Measurements from ENCODE around the gene MAP6. TPM values are rescaled to one million over a fixed set of nuclear protein-coding genes. Genes with fewer than 3 reads are reported as not detected.

The MAP6 gene
- total and polyA plus RNA-seq, 9 of the 15 experiments (the other 6 are each of a cell fraction or from before 2014, with no cell fraction given), result not detected

DNA sequence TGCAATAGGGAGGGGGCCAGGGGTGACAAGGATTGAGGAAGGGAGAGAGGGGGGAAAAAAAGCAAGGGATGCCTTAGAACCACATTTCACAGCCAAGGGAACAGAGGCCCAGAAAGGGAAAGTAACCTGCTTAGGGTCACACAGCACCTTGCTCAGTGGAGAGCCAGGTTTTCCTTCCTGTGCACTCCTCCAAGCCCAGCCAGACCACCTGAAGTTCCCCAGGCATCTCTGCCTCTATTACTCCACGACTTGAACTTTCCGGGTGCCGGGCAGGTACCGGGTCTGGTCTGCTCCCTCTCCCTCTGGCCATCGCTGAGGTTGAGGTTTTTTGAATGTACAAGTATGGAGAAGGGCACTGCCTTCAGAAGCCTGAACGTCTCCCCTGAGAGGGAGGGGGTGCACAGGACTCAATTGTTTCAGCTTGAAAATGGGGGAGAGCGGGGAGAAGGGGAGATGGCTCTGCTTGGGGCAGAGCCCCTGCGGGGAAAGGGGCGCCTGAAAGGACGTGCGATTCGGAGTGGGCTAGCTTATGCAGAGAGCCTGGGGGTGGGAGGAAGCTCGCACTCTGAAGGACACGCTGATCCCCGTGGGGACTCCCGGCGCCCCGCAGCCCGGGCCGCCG lies 107.3 kb downstream of the MAP6 start (continued):
- TF ChIP-seq, protein P1, sequence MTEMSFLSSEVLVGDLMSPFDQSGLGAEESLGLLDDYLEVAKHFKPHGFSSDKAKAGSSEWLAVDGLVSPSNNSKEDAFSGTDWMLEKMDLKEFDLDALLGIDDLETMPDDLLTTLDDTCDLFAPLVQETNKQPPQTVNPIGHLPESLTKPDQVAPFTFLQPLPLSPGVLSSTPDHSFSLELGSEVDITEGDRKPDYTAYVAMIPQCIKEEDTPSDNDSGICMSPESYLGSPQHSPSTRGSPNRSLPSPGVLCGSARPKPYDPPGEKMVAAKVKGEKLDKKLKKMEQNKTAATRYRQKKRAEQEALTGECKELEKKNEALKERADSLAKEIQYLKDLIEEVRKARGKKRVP (CRISPR knock-in tag; IDR thresholded peaks at IDR 0.05), result no peak
- TF ChIP-seq ZNF253 (CRISPR knock-in tag; conservative IDR thresholded peaks at IDR 0.05) (no peak), ZNF699 (CRISPR knock-in tag; IDR thresholded peaks at IDR 0.05; ENCODE audit: insufficient replicate concordance) (no peak), BCOR (IDR thresholded peaks at IDR 0.05) (peak; percentile 93), NONO (IDR thresholded peaks at IDR 0.05; ENCODE audit: low read depth in 2 of 2, low read length in 1 of 2) (0 out of 4 replicates have a peak, but pooled peaks of 1 of the 2 experiments have one; percentile 8), ZNF217 (CRISPR knock-in tag; IDR thresholded peaks at IDR 0.05) (no peak)
- TF ChIP-seq, protein P2, sequence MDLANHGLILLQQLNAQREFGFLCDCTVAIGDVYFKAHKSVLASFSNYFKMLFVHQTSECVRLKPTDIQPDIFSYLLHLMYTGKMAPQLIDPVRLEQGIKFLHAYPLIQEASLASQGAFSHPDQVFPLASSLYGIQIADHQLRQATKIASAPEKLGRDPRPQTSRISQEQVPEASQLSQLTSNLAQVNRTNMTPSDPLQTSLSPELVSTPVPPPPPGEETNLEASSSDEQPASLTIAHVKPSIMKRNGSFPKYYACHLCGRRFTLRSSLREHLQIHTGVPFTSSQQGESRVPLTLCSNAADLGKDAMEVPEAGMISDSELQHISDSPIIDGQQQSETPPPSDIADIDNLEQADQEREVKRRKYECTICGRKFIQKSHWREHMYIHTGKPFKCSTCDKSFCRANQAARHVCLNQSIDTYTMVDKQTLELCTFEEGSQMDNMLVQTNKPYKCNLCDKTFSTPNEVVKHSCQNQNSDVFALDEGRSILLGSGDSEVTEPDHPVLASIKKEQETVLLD (IDR thresholded peaks at IDR 0.05), result no peak
- TF ChIP-seq, protein P3, sequence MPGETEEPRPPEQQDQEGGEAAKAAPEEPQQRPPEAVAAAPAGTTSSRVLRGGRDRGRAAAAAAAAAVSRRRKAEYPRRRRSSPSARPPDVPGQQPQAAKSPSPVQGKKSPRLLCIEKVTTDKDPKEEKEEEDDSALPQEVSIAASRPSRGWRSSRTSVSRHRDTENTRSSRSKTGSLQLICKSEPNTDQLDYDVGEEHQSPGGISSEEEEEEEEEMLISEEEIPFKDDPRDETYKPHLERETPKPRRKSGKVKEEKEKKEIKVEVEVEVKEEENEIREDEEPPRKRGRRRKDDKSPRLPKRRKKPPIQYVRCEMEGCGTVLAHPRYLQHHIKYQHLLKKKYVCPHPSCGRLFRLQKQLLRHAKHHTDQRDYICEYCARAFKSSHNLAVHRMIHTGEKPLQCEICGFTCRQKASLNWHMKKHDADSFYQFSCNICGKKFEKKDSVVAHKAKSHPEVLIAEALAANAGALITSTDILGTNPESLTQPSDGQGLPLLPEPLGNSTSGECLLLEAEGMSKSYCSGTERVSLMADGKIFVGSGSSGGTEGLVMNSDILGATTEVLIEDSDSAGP (CRISPR knock-in tag; IDR thresholded peaks at IDR 0.05), result no peak

All from K562 (cell line).